Activated CD4-positive, alpha-beta T cell treated with anti-CD3 and anti-CD28 coated beads, Interleukin-2, amount 50 U/mL, for 16 hours (primary cell): ENCODE results near the gene SH3BGRL3.
A peak's percentile ranks its signal among the peaks of the same experiment; 100 is the strongest.

Experiments used
- DNase-seq: peaks from one replicate; pipeline ENCODE4 v3.0.0-alpha.2; 2020

The SH3BGRL3 gene

GRCh38 chr1:26278303-26278702, 1.6 kb upstream of the SH3BGRL3 start:
- DNase-seq: peak; percentile 3

GRCh38 chr1:26278724-26279455, 996 bp upstream of the SH3BGRL3 start:
- peak; percentile 80 for DNase-seq

- peak; percentile 41 for DNase-seq
Observed at GRCh38 chr1:26280333-26281042, 602 bp downstream of the SH3BGRL3 start.

GRCh38 chr1:26281091-26281958, 1.4 kb downstream of the SH3BGRL3 start:
- DNase-seq: peak; percentile 27

- DNase-seq: no peak
Observed at GRCh38 chr1:26281971-26282370, 2.1 kb downstream of the SH3BGRL3 start.

- no peak for DNase-seq
Observed at GRCh38 chr1:26282401-26282918, 2.6 kb downstream of the SH3BGRL3 start.

- no peak for DNase-seq
Observed at GRCh38 chr1:26283279-26283853, 3.5 kb downstream of the SH3BGRL3 start.

GRCh38 chr1:26283871-26284596, 4.1 kb downstream of the SH3BGRL3 start:
- DNase-seq: no peak

GRCh38 chr1:26284597-26285347, 4.9 kb downstream of the SH3BGRL3 start:
- DNase-seq: peak; percentile 96

GRCh38 chr1:26285366-26286063, 5.6 kb downstream of the SH3BGRL3 start:
- DNase-seq: peak; percentile 68

GRCh38 chr1:26286064-26286416, 6.2 kb downstream of the SH3BGRL3 start:
- no peak for DNase-seq

- DNase-seq: peak; percentile 87
Observed at GRCh38 chr1:26287033-26287711, 7.3 kb downstream of the SH3BGRL3 start.

- DNase-seq: no peak
Observed at GRCh38 chr1:26287811-26288210, 7.9 kb downstream of the SH3BGRL3 start.

- DNase-seq: peak; percentile 85
Observed at GRCh38 chr1:26288311-26288941, 8.5 kb downstream of the SH3BGRL3 start.

GRCh38 chr1:26289158-26290059, 9.5 kb downstream of the SH3BGRL3 start:
- DNase-seq: peak; percentile 57

GRCh38 chr1:26290122-26290881, 10.4 kb downstream of the SH3BGRL3 start:
- DNase-seq: no peak

GRCh38 chr1:26290882-26291261, 11.0 kb downstream of the SH3BGRL3 start:
- no peak for DNase-seq

- DNase-seq: no peak
Observed at GRCh38 chr1:26291433-26291832, 11.5 kb downstream of the SH3BGRL3 start.
